Heart right ventricle (tissue), 16 donors: ENCODE data around the gene PSTPIP2. TPM values are rescaled to one million over a fixed set of nuclear protein-coding genes. Genes with fewer than 3 reads are reported as not detected.

ENCODE experiments used
- ATAC-seq, 8 donors: fragments of 200-7000 bp; cut with Tn5 transposase; one replicate each; pipeline ENCODE4 v1.9.1; 2020; ENCODE audit warnings: mild to moderate bottlenecking in 8 of 8, moderate library complexity in 8 of 8, moderate number of reproducible peaks in 1 of 8
- DNase-seq, 2 donors: peaks; one replicate each; pipeline ENCODE4 v3.0.0-alpha.2; 2020
- H3K27ac ChIP-seq, 10 donors: fragments of 200-600 bp; sonication (generic) in 2 of 10; one replicate each; pipeline versions ENCODE4 v1.5.0 to v1.8.0; 2020 to 2022; ENCODE audit warnings: mild to moderate bottlenecking in 3 of 10
- H3K27me3 ChIP-seq, 7 donors: fragments of 200-600 bp; one replicate each; pipeline ENCODE4 v1.8.0; 2021 to 2022; ENCODE audit warnings: mild to moderate bottlenecking in 2 of 7
- H3K36me3 ChIP-seq, 9 donors: fragments of 200-600 bp; sonication (generic) in 1 of 9; one replicate each; pipeline versions ENCODE4 v1.5.0 to v1.8.0; 2020 to 2022; ENCODE audit warnings: mild to moderate bottlenecking in 2 of 9
- H3K4me1 ChIP-seq, 9 donors: fragments of 200-600 bp; sonication (generic) in 1 of 9; one replicate each; pipeline versions ENCODE4 v1.5.0 to v1.8.0; 2020 to 2022; ENCODE audit warnings: mild to moderate bottlenecking in 4 of 9
- H3K4me3 ChIP-seq, 10 donors: fragments of 200-600 bp; sonication (generic) in 2 of 10; one replicate each; pipeline versions ENCODE4 v1.5.0 to v1.8.0; 2020 to 2022; ENCODE audit warnings: mild to moderate bottlenecking in 7 of 10, moderate library complexity in 2 of 10
- H3K9me3 ChIP-seq, 11 donors: fragments of 200-600 bp in 10 of 11; sonication (generic) in 2 of 11; one replicate each; pipeline versions ENCODE4 v1.5.0 to v1.8.0; 2013 to 2022; ENCODE audit warnings: mild to moderate bottlenecking in 2 of 11, control low read depth in 1 of 11, moderate library complexity in 1 of 11
- WGBS, 2 donors: extraction: QIAGEN DNeasy Blood & Tissue Kit; methylation state at CpG; one replicate each; pipeline ENCODE4 v1.1.7; 2013; ENCODE audit warnings: inconsistent platforms in 1 of 2; 5-methylcytosine and 5-hydroxymethylcytosine counted together
- intact Hi-C, 10 donors: fragments of 100-400 bp; cut with DNase I; formaldehyde crosslinking; loops; one replicate each; pipeline versions ENCODE4 v1.11.1 to v1.14.2; 2022
- polyA plus RNA-seq, 2 donors: library from polyadenylated mRNA; stranded (reverse); fragments of 200-250 nt; gene quantifications; one replicate each; pipeline ENCODE4 v1.2.3, GENCODE V29; 2013
- total RNA-seq, 10 donors: library from RNA; stranded (reverse); fragmentation: NEBNext Ultra II Directional in 3 of 10; extraction: Animal tissue kit (Norgen Biotek cat#: 25700) in 3 of 10; gene quantifications; one replicate each; pipeline versions ENCODE4 v1.2.1 to v1.2.4, GENCODE V29; 2021 to 2023
- TF ChIP-seq, protein P1 (sequence below), 9 donors: fragments of 200-600 bp; sonication (generic) in 2 of 9; IDR thresholded peaks; one replicate each; pipeline versions ENCODE4 v1.5.0 to v1.8.0; 2021 to 2022; ENCODE audit warnings: antibody characterized with exemption in 9 of 9, mild to moderate bottlenecking in 5 of 9, moderate library complexity in 1 of 9
- donor health status: Arrhythmogenic right ventricular cardiomyopathy.
- donor health status: ischemic (EF 13 %, LVEDD 7.1; RV severe dilation, severe dysfunction).
- donor health status: healthy with polysubstance abuse.
- donor health status: DM: no; HTN: yes; CAD: no.
- donor health status: DM: no; HTN: no; CAD: no.
- donor health status: ischemic (EF 25% LVEDD 6.9; RV normal size, moderate dysfunction).
- donor health status: ischemic (EF 25% LVEDD 5.7; RV mildly dilated, moderate dysfunction).
- donor health status: healthy.
- donor health status: DM: yes; HTN: yes; CAD: no.
- donor health status: Ischemic cardiomyopathy.
- donor health status: ischemic (EF 35%, LVEDD 5.7; RV mildly dilated, moderate dysfunction).
- donor health status: nonischemic (EF 11% LVEDD 7.7; RV severe dilation, severe dysfunction).
- donor health status: DM: yes; HTN: yes; CAD: no.
- donor health status: PGD.
- donor health status: ischemic (EF 29% LVEDD 5.4; RV normal size, mild dysfunction).
- donor health status: nonischemic (EF 23%, LVEDD 6.1; RV moderate dilation, normal function).

Gene PSTPIP2
- total and polyA plus RNA-seq, 12 donors, result 0.49 to 6.7 (median 2.2) TPM

DNA sequence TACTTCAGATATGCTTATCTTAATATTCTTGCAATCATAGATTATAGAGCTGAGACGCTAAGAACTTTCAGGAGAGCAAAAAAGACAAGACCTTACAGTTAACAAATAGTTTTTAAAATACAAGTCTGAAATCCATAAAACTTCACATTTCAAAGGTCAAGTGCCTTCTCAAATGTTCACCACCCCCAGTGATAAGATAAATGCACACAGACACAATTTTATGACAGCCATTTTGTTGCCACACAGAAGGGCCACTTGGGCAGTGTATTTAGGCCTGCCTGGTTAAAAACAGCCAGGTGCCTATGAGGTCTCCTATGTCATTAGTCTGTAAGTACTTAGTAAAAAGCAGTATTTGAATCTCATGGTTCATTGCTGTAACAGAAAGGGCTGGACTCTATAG is 8.1 kb upstream of the PSTPIP2 start:
- 53 to 65% methylated on average over 1 of the region's 1 CpG for WGBS, 2 donors
- Histone ChIP-seq H3K27me3 (no peaks in the 10 kb centered on the region), H3K9me3 (no peaks in the 10 kb centered on the region), H3K27ac (no peak overlapping the region), H3K4me3 (no peak overlapping the region), H3K4me1 (peaks cover 0 to 35% (median 7%) of the 10 kb centered on the region in 9 donors), H3K36me3 (peaks cover 0 to 86% (median 36%) of the 10 kb centered on the region in 9 donors)
- TF ChIP-seq, protein P1, sequence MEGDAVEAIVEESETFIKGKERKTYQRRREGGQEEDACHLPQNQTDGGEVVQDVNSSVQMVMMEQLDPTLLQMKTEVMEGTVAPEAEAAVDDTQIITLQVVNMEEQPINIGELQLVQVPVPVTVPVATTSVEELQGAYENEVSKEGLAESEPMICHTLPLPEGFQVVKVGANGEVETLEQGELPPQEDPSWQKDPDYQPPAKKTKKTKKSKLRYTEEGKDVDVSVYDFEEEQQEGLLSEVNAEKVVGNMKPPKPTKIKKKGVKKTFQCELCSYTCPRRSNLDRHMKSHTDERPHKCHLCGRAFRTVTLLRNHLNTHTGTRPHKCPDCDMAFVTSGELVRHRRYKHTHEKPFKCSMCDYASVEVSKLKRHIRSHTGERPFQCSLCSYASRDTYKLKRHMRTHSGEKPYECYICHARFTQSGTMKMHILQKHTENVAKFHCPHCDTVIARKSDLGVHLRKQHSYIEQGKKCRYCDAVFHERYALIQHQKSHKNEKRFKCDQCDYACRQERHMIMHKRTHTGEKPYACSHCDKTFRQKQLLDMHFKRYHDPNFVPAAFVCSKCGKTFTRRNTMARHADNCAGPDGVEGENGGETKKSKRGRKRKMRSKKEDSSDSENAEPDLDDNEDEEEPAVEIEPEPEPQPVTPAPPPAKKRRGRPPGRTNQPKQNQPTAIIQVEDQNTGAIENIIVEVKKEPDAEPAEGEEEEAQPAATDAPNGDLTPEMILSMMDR (IDR thresholded peaks at IDR 0.05), result no peak
- no peak for DNase-seq
- no peak for ATAC-seq
- intact Hi-C loops, result no loop called here

DNA sequence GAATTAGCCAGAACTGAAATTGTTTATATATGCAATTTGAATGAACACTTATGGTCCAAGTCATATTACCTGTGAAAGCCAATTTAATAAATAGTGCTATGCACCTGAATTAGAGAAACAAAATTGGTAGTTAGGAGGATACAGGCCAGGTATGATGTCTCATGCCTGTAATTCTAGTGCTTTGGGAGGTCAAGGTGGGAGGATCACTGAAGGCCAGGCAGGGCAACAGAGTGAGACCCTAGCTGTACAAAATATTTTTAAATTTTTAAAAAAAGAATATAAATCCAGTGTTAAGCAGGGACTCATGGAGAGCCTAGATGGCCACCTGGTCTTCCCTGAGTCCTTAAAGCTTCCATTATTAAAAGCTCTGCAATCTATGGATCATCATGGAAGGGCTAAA is 7.3 kb upstream of the PSTPIP2 start:
- ATAC-seq (no peak), DNase-seq (no peak)
- Histone ChIP-seq H3K36me3 (peaks cover 0 to 78% (median 28%) of the 10 kb centered on the region in 9 donors), H3K27ac (no peak overlapping the region), H3K4me1 (peaks cover 0 to 29% (median 7%) of the 10 kb centered on the region in 9 donors), H3K9me3 (no peaks in the 10 kb centered on the region), H3K27me3 (no peaks in the 10 kb centered on the region), H3K4me3 (no peak overlapping the region)
- intact Hi-C loops, result loop anchor here in 9 of 10 donors (10.0 kb wide), 8 partner anchors 105 to 415 kb away; partner anchors contain the start of gene EPG5 (in 3 of the 9)
- TF ChIP-seq, protein P1 (IDR thresholded peaks at IDR 0.05), result no peak

DNA sequence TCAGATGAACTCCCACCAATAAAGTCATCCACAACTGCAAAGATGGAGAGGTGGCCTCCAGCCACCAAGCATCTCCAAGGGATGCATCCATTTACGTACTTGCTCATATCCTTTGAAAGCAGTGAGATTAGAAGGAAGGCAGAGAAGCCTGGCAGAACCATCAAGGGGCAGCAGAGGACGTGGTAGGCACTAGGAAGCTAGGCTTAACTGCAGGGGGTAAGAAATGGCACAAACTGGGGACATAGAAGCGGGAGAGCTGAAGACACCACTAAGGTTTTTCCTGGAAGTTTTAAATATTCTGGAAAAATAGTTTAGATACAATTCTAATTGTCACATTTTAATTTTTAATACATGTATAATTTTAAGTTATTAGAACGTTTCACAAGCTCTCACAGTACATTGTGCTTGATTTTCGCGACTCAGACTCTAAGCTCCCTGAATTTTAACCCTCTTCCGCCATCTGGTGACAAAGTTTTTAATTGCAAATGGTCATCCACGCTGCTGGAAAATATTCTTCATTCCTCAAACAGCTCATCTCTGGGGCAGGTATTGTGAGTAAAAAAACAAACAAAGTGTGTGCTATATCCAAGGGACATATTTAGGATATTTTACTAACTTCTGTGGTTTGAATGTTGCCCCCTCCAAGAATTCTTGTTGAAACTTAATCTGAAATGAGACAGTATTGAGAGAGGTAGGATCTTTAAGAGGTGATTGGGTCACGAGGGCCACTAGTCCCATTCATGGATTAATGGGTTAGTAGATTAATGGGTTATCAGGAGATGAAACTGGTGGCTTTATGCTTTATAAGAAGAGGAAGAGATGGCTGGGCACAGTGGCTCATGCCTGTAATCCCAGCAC is 1.6 kb upstream of the PSTPIP2 start:
- peak in 6 of 8 donors; percentile 3 to 55 (median 42) for ATAC-seq
- no peak overlapping the region for H3K27ac ChIP-seq
- TF ChIP-seq, protein P1 (IDR thresholded peaks at IDR 0.05), result peak; percentile 32 to 76 (median 68)
- peaks cover 0 to 22% (median 0%) of the 10 kb centered on the region in 9 donors for H3K36me3 ChIP-seq
- peak in 1 of 2 donors; percentile 64 for DNase-seq
- H3K27me3 ChIP-seq, result no peaks in the 10 kb centered on the region
- WGBS, 2 donors, result 31 to 32% methylated on average over 9 of the region's 9 CpGs
- no peaks in the 10 kb centered on the region for H3K9me3 ChIP-seq
- intact Hi-C loops, result loop anchor here (5.0 to 10.0 kb wide), 14 partner anchors 61 to 409 kb away; partner anchors contain the start of gene EPG5 (in 4 of the 10)
- H3K4me3 ChIP-seq, result no peak overlapping the region
- H3K4me1 ChIP-seq, result peaks cover 3 to 45% (median 27%) of the 10 kb centered on the region in 9 donors

DNA sequence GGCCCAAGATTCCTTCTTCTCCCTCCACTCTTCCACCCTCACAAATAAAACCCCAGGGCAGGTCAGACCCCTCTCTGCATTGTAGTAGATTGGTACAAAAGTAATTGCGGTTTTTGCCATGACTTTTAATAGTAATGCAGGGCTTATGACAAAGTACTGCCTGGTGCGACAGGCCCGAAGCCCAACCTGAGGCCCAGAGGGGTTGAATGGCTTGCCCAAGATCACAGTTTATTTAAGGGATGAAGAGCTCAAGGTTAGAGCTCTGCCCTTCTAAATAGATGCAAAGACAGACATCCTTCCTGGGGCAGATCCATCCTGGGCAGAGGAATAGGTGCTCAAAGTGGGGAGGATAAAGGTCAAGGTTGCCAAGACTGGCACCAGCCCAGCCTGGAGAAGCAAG is 899 bp upstream of the PSTPIP2 start:
- intact Hi-C loops, result loop anchor here (5.0 to 10.0 kb wide), 14 partner anchors 61 to 408 kb away; partner anchors contain the start of gene EPG5 (in 4 of the 10)
- Histone ChIP-seq H3K27me3 (no peaks in the 10 kb centered on the region), H3K9me3 (peaks cover 0 to 2% (median 0%) of the 10 kb centered on the region in 11 donors), H3K4me3 (no peak overlapping the region), H3K36me3 (peaks cover 0 to 14% (median 0%) of the 10 kb centered on the region in 9 donors), H3K27ac (no peak overlapping the region), H3K4me1 (peaks cover 3 to 48% (median 26%) of the 10 kb centered on the region in 9 donors)
- TF ChIP-seq, protein P1 (IDR thresholded peaks at IDR 0.05), result no peak
- ATAC-seq, result peak in 1 of 8 donors; percentile 9
- no peak for DNase-seq
- 84 to 89% methylated on average over 3 of the region's 3 CpGs for WGBS, 2 donors
